H1 (cell line): ENCODE measurements around the gene OSBPL9. TPM values are rescaled to one million over a fixed set of nuclear protein-coding genes. Genes with fewer than 3 reads are reported as not detected.

Source experiments
- KDM1A ChIP-seq: fragments of 200-600, 300-600 bp; sonication (generic); IDR thresholded peaks from 2 replicates; pipeline ENCODE4 v1.7.1; 2016; ENCODE audit warnings: mild to moderate bottlenecking, low read length, borderline replicate concordance
- MAX ChIP-seq: IDR thresholded peaks from 2 replicates; pipeline ENCODE4 v1.6.1; 2012; ENCODE audit warnings: inconsistent platforms
- NANOG ChIP-seq: IDR thresholded peaks from 2 replicates; pipeline ENCODE4 v1.6.1; 2011; ENCODE audit warnings: low read length, low read depth, mild to moderate bottlenecking, inconsistent platforms; ENCODE audit not compliant: insufficient read depth, poor library complexity, severe bottlenecking
- POLR2A ChIP-seq, 2 experiments: IDR thresholded peaks; 1 replicate in 1 of 2; 2 replicates in 1 of 2; pipeline ENCODE4 v1.6.1; 2011; ENCODE audit warnings: low read depth in 2 of 2, low read length in 2 of 2, mild to moderate bottlenecking in 2 of 2; ENCODE audit errors: control extremely low read depth in 1 of 2
- TAF1 ChIP-seq: IDR thresholded peaks from 2 replicates; pipeline ENCODE4 v1.6.1; 2011; ENCODE audit warnings: mild to moderate bottlenecking, low read depth, low read length
- TBP ChIP-seq: IDR thresholded peaks from 2 replicates; pipeline ENCODE4 v1.6.1; 2011; ENCODE audit warnings: low read depth, low read length, improper control_type of control experiment
- USF2 ChIP-seq: IDR thresholded peaks from 2 replicates; pipeline ENCODE4 v1.6.1; 2011; ENCODE audit warnings: low read length, improper control_type of control experiment
- polyA plus RNA-seq, 7 experiments: library from polyadenylated mRNA; depleted of rRNA in 3 of 7; stranded (reverse) in 5 of 7; unstranded in 2 of 7; fragments of >200 nt in 5 of 7; fragments of 200-250 nt in 2 of 7; gene quantifications; 1 replicate in 5 of 7; 2 replicates in 1 of 7; 4 replicates in 1 of 7; pipeline versions ENCODE4 v1.2.1 to v1.2.3, GENCODE V29; 2011 to 2013; ENCODE audit warnings: missing spikeins in 2 of 7, mixed read lengths in 2 of 7
- total RNA-seq: library from RNA; stranded (reverse); fragmentation: NEBNext Ultra II Directional; extraction: Animal tissue kit (Norgen Biotek cat#: 25700); gene quantifications from 2 replicates; pipeline ENCODE4 v1.2.1, GENCODE V29; 2021

OSBPL9 gene
- total and polyA plus RNA-seq, 2 of the 8 experiments (the other 6 are each of a cell fraction or from before 2014, with no cell fraction given): 58.2 to 71.6 TPM

GRCh38 chr1:51691920-51692319, 75.0 kb downstream of the OSBPL9 start (continued):
- TF ChIP-seq KDM1A (no peak), MAX (no peak), TBP (no peak), TAF1 (no peak), USF2 (no peak), POLR2A (IDR thresholded peaks at IDR 0.05; ENCODE audit: control extremely low read depth in 1 of 2, low read depth in 2 of 2, low read length in 2 of 2) (no peak), NANOG (no peak)
